GM12878 (cell line): Measurements from ENCODE around the gene DEUP1. TPM values are rescaled to one million over a fixed set of nuclear protein-coding genes. Genes with fewer than 3 reads are reported as not detected.

Source experiments
- ATAC-seq: fragments of 200-7000 bp; cut with Tn5 transposase; 3 replicates; pipeline ENCODE4 v1.9.1; 2020; ENCODE audit warnings: mild to moderate bottlenecking, moderate library complexity
- BruUV-seq: library from RNA; stranded (reverse); fragments of 400-500 nt; replicated peaks from 2 replicates; lab custom pipeline; 2021; lab: Mats Ljungman, UMichigan
- CTCF ChIA-PET: fragments of 300-600 bp; sonication (Branson Sonifier 250); formaldehyde crosslinking; extraction: SDS; loops from one replicate; lab custom pipeline; 2021; ENCODE audit warnings: inconsistent platforms; lab: Yijun Ruan, JAX
- POLR2A ChIA-PET: fragments of 350-600 bp; formaldehyde crosslinking; extraction: SDS; loops from one replicate; lab custom pipeline; 2021; ENCODE audit warnings: inconsistent platforms; lab: Charles Lee
- RAD21 ChIA-PET: fragments of 300-600 bp; sonication (Branson Sonifier 250); formaldehyde crosslinking; loops from one replicate; lab custom pipeline; 2023; ENCODE audit warnings: antibody characterized with exemption; ENCODE audit not compliant: unreplicated experiment; lab: Charles Lee
- SMC1A ChIA-PET: fragments of 300-600 bp; sonication (Branson Sonifier 250); formaldehyde crosslinking; loops from one replicate; lab custom pipeline; 2023; ENCODE audit not compliant: unreplicated experiment, uncharacterized antibody; lab: Charles Lee
- DNase-seq: peaks from one replicate; pipeline ENCODE4 v3.0.0-alpha.2; 2011; ENCODE audit warnings: low read depth, low spot score
- FAIRE-seq: peaks from 3 replicates; lab custom pipeline; 2011; peaks lifted over from hg19 to GRCh38; lab: Jason Lieb, UNC
- H2AFZ ChIP-seq: 2 replicates; pipeline ENCODE4 v1.6.0; 2011; ENCODE audit warnings: low read depth, low read length, control low read depth; ENCODE audit not compliant: control insufficient read depth
- H3K27ac ChIP-seq: 2 replicates; pipeline ENCODE4 v1.5.1; 2011; ENCODE audit warnings: control low read depth; ENCODE audit not compliant: control insufficient read depth, insufficient read depth
- H3K27me3 ChIP-seq, 2 experiments: replicated peaks in 1 of 2; 2 replicates each; pipeline versions ENCODE4 v1.6.0 to v1.6.1; 2011; ENCODE audit warnings: low read length in 1 of 2; ENCODE audit not compliant: control insufficient read depth in 2 of 2, insufficient read depth in 2 of 2
- H3K36me3 ChIP-seq, 2 experiments: 2 replicates each; pipeline ENCODE4 v1.5.1; 2011; ENCODE audit warnings: low read length in 1 of 2; ENCODE audit not compliant: control insufficient read depth in 2 of 2, insufficient read depth in 2 of 2
- H3K4me1 ChIP-seq: 2 replicates; pipeline ENCODE4 v1.6.1; 2011; ENCODE audit warnings: mild to moderate bottlenecking, low read length, moderate library complexity, mixed read lengths; ENCODE audit not compliant: control insufficient read depth, insufficient read depth
- H3K4me2 ChIP-seq: 2 replicates; pipeline ENCODE4 v1.6.0; 2011; ENCODE audit warnings: control low read depth; ENCODE audit not compliant: control insufficient read depth, insufficient read depth
- H3K4me3 ChIP-seq: fragments of 200-600 bp; sonication (generic); 2 replicates; pipeline ENCODE4 v1.5.1; 2016
- H3K79me2 ChIP-seq: 2 replicates; pipeline ENCODE4 v1.6.0; 2011; ENCODE audit warnings: low read length; ENCODE audit not compliant: control insufficient read depth, insufficient read depth
- H3K9ac ChIP-seq: 2 replicates; pipeline ENCODE4 v1.8.0; 2011; ENCODE audit warnings: low read length, control low read depth, mixed read lengths; ENCODE audit not compliant: control insufficient read depth, insufficient read depth
- H3K9me3 ChIP-seq: replicated peaks from 3 replicates; pipeline ENCODE4 v1.5.1; 2011; ENCODE audit warnings: mild to moderate bottlenecking, low read length; ENCODE audit not compliant: control insufficient read depth, insufficient read depth
- H4K20me1 ChIP-seq: 2 replicates; pipeline ENCODE4 v1.6.0; 2011; ENCODE audit not compliant: control insufficient read depth, insufficient read depth
- PML ChIP-seq: IDR thresholded peaks from 2 replicates; pipeline ENCODE4 v1.6.1; 2012; ENCODE audit warnings: low read length, inconsistent platforms
- SMAD1 ChIP-seq: fragments of 450-650 bp; IDR thresholded peaks from 2 replicates; pipeline ENCODE4 v1.6.1; 2018; ENCODE audit warnings: mild to moderate bottlenecking, low read depth; ENCODE audit not compliant: partially characterized antibody
- SPI1 ChIP-seq: IDR thresholded peaks from 2 replicates; pipeline ENCODE4 v1.6.1; 2011; ENCODE audit warnings: low read depth, mild to moderate bottlenecking, low read length, moderate library complexity, borderline replicate concordance; ENCODE audit not compliant: insufficient read depth
- SREBF1 ChIP-seq: IDR thresholded peaks from 2 replicates; pipeline ENCODE4 v1.6.1; 2012; ENCODE audit warnings: mild to moderate bottlenecking, low read length
- WGBS: methylation state at CpG from one replicate; pipeline ENCODE4 v1.1.6; 2016; ENCODE audit warnings: low lambda C conversion rate; ENCODE audit not compliant: insufficient replicate concordance, insufficient coverage; ENCODE audit errors: missing lambda C conversion rate; 5-methylcytosine and 5-hydroxymethylcytosine counted together
- in situ Hi-C: fragments of 300-500 bp; cut with MboI; formaldehyde crosslinking; loops from 9 replicates; pipeline ENCODE4 v1.14.3; 2018; ENCODE audit warnings: mixed read lengths
- intact Hi-C: fragments of 100-400 bp; cut with micrococcal nuclease; formaldehyde crosslinking; loops from one replicate; pipeline ENCODE4 v1.14.2; 2022; ENCODE audit not compliant: unreplicated experiment
- polyA plus RNA-seq, 11 experiments: library from polyadenylated mRNA; depleted of rRNA in 4 of 11; unstranded in 6 of 11; stranded (reverse) in 5 of 11; fragments of >200 nt; fragmentation: Nextera tagmentation in 4 of 11; fragmentation: Illumina TruSeq in 1 of 11; extraction: Ambion mirVana in 4 of 11; extraction: Trizol in 1 of 11; gene quantifications; 1 replicate in 1 of 11; 2 replicates in 10 of 11; pipeline versions ENCODE4 v1.2.1 to v1.2.3, GENCODE V29; 2011 to 2016; ENCODE audit warnings: inconsistent platforms in 2 of 11, missing spikeins in 2 of 11, low read depth in 1 of 11
- total RNA-seq, 4 experiments: library from RNA; depleted of rRNA in 3 of 4; stranded (reverse); fragments of >200 nt in 3 of 4; fragmentation: Illumina TruSeq in 1 of 4; extraction: Trizol in 1 of 4; gene quantifications; 2 replicates each; pipeline versions ENCODE4 v1.2.1 to v1.2.3, GENCODE V29; 2013 to 2021
- TF ChIP-seq, protein P1 (sequence below): fragments of 450-650 bp; IDR thresholded peaks from 2 replicates; pipeline ENCODE4 v1.6.1; 2016; ENCODE audit warnings: mild to moderate bottlenecking, moderate library complexity, borderline replicate concordance

DEUP1 gene
- total and polyA plus RNA-seq, 10 of the 15 experiments (the other 5 are each of a cell fraction or from before 2014, with no cell fraction given): 0.12 TPM; not detected in 9

DNA sequence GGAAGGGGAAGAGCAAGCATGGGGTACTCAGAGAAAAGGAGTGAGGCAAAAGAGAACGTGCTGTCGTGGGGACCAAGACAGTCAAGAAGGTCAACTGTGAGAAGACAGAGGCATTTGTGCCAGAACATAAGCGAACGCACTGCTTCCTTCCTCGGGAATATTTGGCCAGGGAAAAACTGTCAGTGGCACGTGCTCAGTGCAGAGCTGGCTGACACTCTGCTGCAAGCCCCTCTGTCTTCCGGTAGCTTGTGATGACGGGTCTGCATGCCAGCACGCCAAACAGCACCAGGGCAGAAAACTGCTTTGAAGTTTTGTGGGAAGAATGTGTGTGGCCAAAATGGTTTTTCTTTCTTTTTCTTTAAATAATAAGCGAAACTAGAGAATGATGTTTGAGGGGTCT is 152.0 kb downstream of the DEUP1 start:
- Histone ChIP-seq H2AFZ (no peak overlapping the region), H3K27me3 (no peaks in the 10 kb centered on the region), H3K4me2 (no peak overlapping the region), H3K4me3 (no peak overlapping the region), H3K79me2 (no peaks in the 10 kb centered on the region), H4K20me1 (no peaks in the 10 kb centered on the region), H3K9ac (no peak overlapping the region), H3K27ac (no peak overlapping the region), H3K4me1 (no peaks in the 10 kb centered on the region), H3K9me3 (no peaks in the 10 kb centered on the region), H3K36me3 (peaks cover 0 to 17% of the 10 kb centered on the region in 2 experiments; a peak in 2 of 4 replicates)
- 87% methylated on average over 10 of the region's 10 CpGs for WGBS
- RAD21 ChIA-PET: interaction anchor here (1.2 kb wide), 1 partner anchor 60 kb away, joined by 3 read pairs; no protein-coding TSS in a partner anchor
- FAIRE-seq (no peak), ATAC-seq (no peak), DNase-seq (no peak)
- in situ Hi-C loops: no loop called here
- intact Hi-C loops: no loop called here
- no peak for TF ChIP-seq SPI1
- TF ChIP-seq, protein P1, sequence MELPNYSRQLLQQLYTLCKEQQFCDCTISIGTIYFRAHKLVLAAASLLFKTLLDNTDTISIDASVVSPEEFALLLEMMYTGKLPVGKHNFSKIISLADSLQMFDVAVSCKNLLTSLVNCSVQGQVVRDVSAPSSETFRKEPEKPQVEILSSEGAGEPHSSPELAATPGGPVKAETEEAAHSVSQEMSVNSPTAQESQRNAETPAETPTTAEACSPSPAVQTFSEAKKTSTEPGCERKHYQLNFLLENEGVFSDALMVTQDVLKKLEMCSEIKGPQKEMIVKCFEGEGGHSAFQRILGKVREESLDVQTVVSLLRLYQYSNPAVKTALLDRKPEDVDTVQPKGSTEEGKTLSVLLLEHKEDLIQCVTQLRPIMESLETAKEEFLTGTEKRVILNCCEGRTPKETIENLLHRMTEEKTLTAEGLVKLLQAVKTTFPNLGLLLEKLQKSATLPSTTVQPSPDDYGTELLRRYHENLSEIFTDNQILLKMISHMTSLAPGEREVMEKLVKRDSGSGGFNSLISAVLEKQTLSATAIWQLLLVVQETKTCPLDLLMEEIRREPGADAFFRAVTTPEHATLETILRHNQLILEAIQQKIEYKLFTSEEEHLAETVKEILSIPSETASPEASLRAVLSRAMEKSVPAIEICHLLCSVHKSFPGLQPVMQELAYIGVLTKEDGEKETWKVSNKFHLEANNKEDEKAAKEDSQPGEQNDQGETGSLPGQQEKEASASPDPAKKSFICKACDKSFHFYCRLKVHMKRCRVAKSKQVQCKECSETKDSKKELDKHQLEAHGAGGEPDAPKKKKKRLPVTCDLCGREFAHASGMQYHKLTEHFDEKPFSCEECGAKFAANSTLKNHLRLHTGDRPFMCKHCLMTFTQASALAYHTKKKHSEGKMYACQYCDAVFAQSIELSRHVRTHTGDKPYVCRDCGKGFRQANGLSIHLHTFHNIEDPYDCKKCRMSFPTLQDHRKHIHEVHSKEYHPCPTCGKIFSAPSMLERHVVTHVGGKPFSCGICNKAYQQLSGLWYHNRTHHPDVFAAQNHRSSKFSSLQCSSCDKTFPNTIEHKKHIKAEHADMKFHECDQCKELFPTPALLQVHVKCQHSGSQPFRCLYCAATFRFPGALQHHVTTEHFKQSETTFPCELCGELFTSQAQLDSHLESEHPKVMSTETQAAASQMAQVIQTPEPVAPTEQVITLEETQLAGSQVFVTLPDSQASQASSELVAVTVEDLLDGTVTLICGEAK: no peak
- no peak for TF ChIP-seq PML
- TF ChIP-seq SREBF1: no peak
- TF ChIP-seq SMAD1: no peak
- no TSS peak for BruUV-seq
- SMC1A ChIA-PET: interaction anchor here (0.9 to 1.2 kb wide), 3 partner anchors 54 to 76 kb away, joined by 3 to 8 read pairs (median 3); partner anchors contain the start of gene SMCO4
- CTCF ChIA-PET: interaction anchor here (1.3 kb wide), 1 partner anchor 63 kb away, joined by 3 read pairs; no protein-coding TSS in a partner anchor
- POLR2A ChIA-PET: no interaction called here
